ENCODE data around the gene REEP3. TPM values are rescaled to one million over a fixed set of nuclear protein-coding genes. Genes with fewer than 3 reads are reported as not detected.

Gene REEP3
- total RNA-seq, 4 donors from 2014 or later, result 27.5 to 32.5 (median 30.4) TPM

- WGBS, 2 donors, result 71 to 73% methylated on average over 5 of the region's 5 CpGs
- H3K4me3 ChIP-seq, result no peak overlapping the region
- intact Hi-C loops (cut with DNase I), result no loop called here
- H3K36me3 ChIP-seq, result no peaks in the 10 kb centered on the region
- H3K9me3 ChIP-seq, result no peaks in the 10 kb centered on the region
- no peaks in the 10 kb centered on the region for H3K27me3 ChIP-seq
- TF ChIP-seq CTCF (IDR thresholded peaks at IDR 0.05) (no peak), POLR2A (IDR thresholded peaks at IDR 0.05) (no peak)
- no peak for DNase-seq
- H3K27ac ChIP-seq, result no peak overlapping the region
- peaks cover 0 to 41% (median 0%) of the 10 kb centered on the region in 3 donors for H3K4me1 ChIP-seq
These were observed 62.9 kb downstream of the REEP3 start for GRCh38 chr10:63583909-63584724.

- intact Hi-C loops (cut with DNase I), result no loop called here
- no peak overlapping the region for H3K4me3 ChIP-seq
- no peak for DNase-seq
- H3K27ac ChIP-seq, result no peak overlapping the region
- no peaks in the 10 kb centered on the region for H3K27me3 ChIP-seq
- peaks cover 0 to 40% (median 0%) of the 10 kb centered on the region in 3 donors for H3K4me1 ChIP-seq
- TF ChIP-seq POLR2A (IDR thresholded peaks at IDR 0.05) (no peak), CTCF (IDR thresholded peaks at IDR 0.05) (no peak)
- H3K36me3 ChIP-seq, result no peaks in the 10 kb centered on the region
- no peaks in the 10 kb centered on the region for H3K9me3 ChIP-seq
These were observed 63.5 kb downstream of the REEP3 start for GRCh38 chr10:63584725-63585035.

GRCh38 chr10:63585041-63585440 lies 63.8 kb downstream of the REEP3 start:
- no peak for TF ChIP-seq CTCF (IDR thresholded peaks at IDR 0.05)
- no peak for TF ChIP-seq POLR2A (IDR thresholded peaks at IDR 0.05)
- Histone ChIP-seq H3K4me3 (no peak overlapping the region), H3K36me3 (no peaks in the 10 kb centered on the region), H3K27ac (no peak overlapping the region), H3K4me1 (peaks cover 0 to 40% (median 0%) of the 10 kb centered on the region in 3 donors), H3K9me3 (no peaks in the 10 kb centered on the region), H3K27me3 (no peaks in the 10 kb centered on the region)
- no peak for DNase-seq
- intact Hi-C loops (cut with DNase I), result no loop called here
- WGBS, 2 donors, result 48 to 70% methylated on average over 1 of the region's 1 CpG

GRCh38 chr10:63586043-63586442 lies 64.8 kb downstream of the REEP3 start:
- Histone ChIP-seq H3K9me3 (no peaks in the 10 kb centered on the region), H3K36me3 (no peaks in the 10 kb centered on the region), H3K4me1 (peaks cover 0 to 40% (median 0%) of the 10 kb centered on the region in 3 donors), H3K4me3 (no peak overlapping the region), H3K27me3 (no peaks in the 10 kb centered on the region), H3K27ac (no peak overlapping the region)
- no peak for DNase-seq
- TF ChIP-seq CTCF (IDR thresholded peaks at IDR 0.05) (no peak), POLR2A (IDR thresholded peaks at IDR 0.05) (no peak)
- intact Hi-C loops (cut with DNase I), result no loop called here
- WGBS, 2 donors, result 44 to 60% methylated on average over 2 of the region's 2 CpGs

GRCh38 chr10:63587191-63587590 lies 66.0 kb downstream of the REEP3 start:
- no peaks in the 10 kb centered on the region for H3K9me3 ChIP-seq
- no peak for TF ChIP-seq POLR2A (IDR thresholded peaks at IDR 0.05)
- no peak for TF ChIP-seq CTCF (IDR thresholded peaks at IDR 0.05)
- no peak for DNase-seq
- H3K4me1 ChIP-seq, result peaks cover 0 to 45% (median 0%) of the 10 kb centered on the region in 3 donors
- intact Hi-C loops (cut with DNase I), result no loop called here
- no peak overlapping the region for H3K4me3 ChIP-seq
- no peaks in the 10 kb centered on the region for H3K36me3 ChIP-seq
- no peaks in the 10 kb centered on the region for H3K27me3 ChIP-seq
- H3K27ac ChIP-seq, result no peak overlapping the region
- 95 to 100% methylated on average over 4 of the region's 4 CpGs for WGBS, 2 donors
